Endometrial microvascular endothelial cells (primary cell): Measurements from ENCODE around the gene ADCY2. TPM values are rescaled to one million over a fixed set of nuclear protein-coding genes. Genes with fewer than 3 reads are reported as not detected.

Experiments used
- in situ Hi-C: cut with HindIII; loops from 2 replicates; pipeline ENCODE4 v1.10.0; 2017; ENCODE audit warnings: low sequenced_read_pairs, low pct_unique_long_range_greater_than_20kb; ENCODE audit errors: inconsistent ontology term
- total RNA-seq: library from RNA; depleted of rRNA; stranded (reverse); fragments of >200 nt; gene quantifications from one replicate; pipeline ENCODE4 v1.2.3, GENCODE V29; 2015; ENCODE audit errors: inconsistent ontology term

ADCY2 gene
- total RNA-seq, 1 donor from 2014 or later, result not detected

- in situ Hi-C loops, result no loop called here
These were observed 391.8 kb downstream of the ADCY2 start for GRCh38 chr5:7787770-7788169.

- in situ Hi-C loops, result no loop called here
These were observed 393.6 kb downstream of the ADCY2 start for GRCh38 chr5:7789567-7789966.

GRCh38 chr5:7793895-7794294 is 398.0 kb downstream of the ADCY2 start:
- in situ Hi-C loops, result no loop called here

GRCh38 chr5:7794311-7794710 is 398.4 kb downstream of the ADCY2 start:
- in situ Hi-C loops, result no loop called here

- in situ Hi-C loops, result no loop called here
These were observed 398.9 kb downstream of the ADCY2 start for GRCh38 chr5:7794823-7795222.

- in situ Hi-C loops, result no loop called here
These were observed 399.4 kb downstream of the ADCY2 start for GRCh38 chr5:7795306-7795705.

- in situ Hi-C loops, result no loop called here
These were observed 406.1 kb downstream of the ADCY2 start for GRCh38 chr5:7801891-7802614.

GRCh38 chr5:7802855-7803254 is 406.9 kb downstream of the ADCY2 start:
- in situ Hi-C loops, result no loop called here

GRCh38 chr5:7803937-7804336 is 408.0 kb downstream of the ADCY2 start:
- in situ Hi-C loops, result no loop called here

- in situ Hi-C loops, result no loop called here
These were observed 409.4 kb downstream of the ADCY2 start for GRCh38 chr5:7805379-7805778.

GRCh38 chr5:7808998-7809397 is 413.1 kb downstream of the ADCY2 start:
- in situ Hi-C loops, result no loop called here

- in situ Hi-C loops, result no loop called here
These were observed 415.8 kb downstream of the ADCY2 start for GRCh38 chr5:7811715-7812114.

- in situ Hi-C loops, result no loop called here
These were observed 417.1 kb downstream of the ADCY2 start for GRCh38 chr5:7813007-7813406.

- in situ Hi-C loops, result no loop called here
These were observed 417.6 kb downstream of the ADCY2 start for GRCh38 chr5:7813576-7813975.

GRCh38 chr5:7814816-7815215 is 418.9 kb downstream of the ADCY2 start:
- in situ Hi-C loops, result no loop called here

- in situ Hi-C loops, result no loop called here
These were observed 420.1 kb downstream of the ADCY2 start for GRCh38 chr5:7815892-7816534.

GRCh38 chr5:7816535-7816901 is 420.6 kb downstream of the ADCY2 start:
- in situ Hi-C loops, result no loop called here

- in situ Hi-C loops, result no loop called here
These were observed 426.5 kb downstream of the ADCY2 start for GRCh38 chr5:7822449-7822848.

GRCh38 chr5:7823594-7823993 is 427.7 kb downstream of the ADCY2 start:
- in situ Hi-C loops, result no loop called here

- in situ Hi-C loops, result no loop called here
These were observed 429.1 kb downstream of the ADCY2 start for GRCh38 chr5:7824995-7825394.

- in situ Hi-C loops, result no loop called here
These were observed 429.7 kb downstream of the ADCY2 start for GRCh38 chr5:7825630-7826029.
